Ureter (tissue), 1 donor: ENCODE measurements around the gene AZGP1. TPM values are rescaled to one million over a fixed set of nuclear protein-coding genes. Genes with fewer than 3 reads are reported as not detected.
A peak's percentile ranks its signal among the peaks of the same experiment; 100 is the strongest.
"Not testable (repeated sequence)": the region's sequence is repeated elsewhere in the genome, so short reads cannot be mapped to it uniquely, and the experiment has no call there.

Experiments used
- DNase-seq: peaks from one replicate; pipeline ENCODE4 v3.0.0-alpha.2; 2020; ENCODE audit warnings: low spot score
- total RNA-seq: library from RNA; stranded (reverse); gene quantifications from one replicate; pipeline ENCODE4 v1.2.4, GENCODE V29; 2023
- donor health status: DM: yes; HTN: yes; CAD: no.

AZGP1 gene
- 6.2 TPM for total RNA-seq

DNA sequence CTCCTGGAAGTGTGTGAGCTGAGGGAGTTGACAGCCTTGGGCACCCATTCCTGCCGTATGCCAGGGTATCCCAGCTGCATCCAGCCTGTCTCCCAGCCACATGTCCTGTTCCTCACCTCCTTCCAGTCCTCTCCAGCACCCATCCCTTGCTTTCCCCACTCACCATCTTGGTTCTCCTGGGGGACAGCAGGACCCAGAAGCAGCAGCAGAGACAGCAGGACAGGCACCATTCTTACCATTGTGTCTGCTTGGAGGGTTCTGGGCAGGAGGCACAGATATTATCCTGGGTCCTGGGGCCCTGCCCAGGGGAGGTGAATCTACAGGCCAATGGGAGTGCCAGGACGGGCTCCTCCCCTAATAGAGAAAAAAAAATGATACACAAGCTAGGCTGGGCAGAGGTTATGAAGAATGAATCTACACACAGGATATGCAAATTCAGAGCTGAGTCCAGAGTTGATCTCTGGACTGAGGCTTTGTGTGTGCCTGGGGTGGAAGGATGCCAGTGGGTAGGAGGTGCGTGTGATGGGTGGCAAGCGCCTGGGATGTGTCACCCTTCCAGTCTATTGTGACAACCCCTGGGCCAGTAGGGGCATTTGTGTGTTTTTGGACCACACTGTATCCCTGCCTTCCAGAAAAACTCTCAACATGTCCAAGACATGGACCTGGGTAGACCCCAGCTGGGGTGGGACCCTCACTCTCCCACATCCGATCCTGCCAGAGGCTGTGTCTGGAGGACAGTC lies at the start of gene AZGP1:
Gene AZGP1 (minus strand): TSS at position 250 of the 740 bp plus-strand sequence. CDS start 11 bp downstream, at position 239.
- DNase-seq, result no peak

DNA sequence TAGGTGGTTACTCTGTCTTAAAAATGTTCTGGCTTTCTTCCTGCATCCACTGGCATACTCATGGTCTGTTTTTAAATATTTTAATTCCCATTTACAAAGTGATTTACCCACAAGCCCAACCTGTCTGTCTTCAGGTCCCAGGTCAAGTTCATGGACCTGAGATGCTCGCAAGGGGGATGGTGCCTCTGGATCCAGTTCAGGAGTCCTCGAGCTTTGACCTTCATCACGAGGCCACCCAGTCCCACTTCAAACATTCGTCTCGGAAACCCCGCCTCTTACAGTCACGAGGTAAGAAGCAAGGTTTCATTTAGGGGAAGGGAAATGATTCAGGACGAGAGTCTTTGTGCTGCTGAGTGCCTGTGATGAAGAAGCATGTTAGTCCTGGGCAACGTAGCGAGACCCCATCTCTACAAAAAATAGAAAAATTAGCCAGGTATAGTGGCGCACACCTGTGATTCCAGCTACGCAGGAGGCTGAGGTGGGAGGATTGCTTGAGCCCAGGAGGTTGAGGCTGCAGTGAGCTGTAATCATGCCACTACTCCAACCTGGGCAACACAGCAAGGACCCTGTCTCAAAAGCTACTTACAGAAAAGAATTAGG lies 48.3 kb upstream of the AZGP1 start:
- no peak for DNase-seq

DNA sequence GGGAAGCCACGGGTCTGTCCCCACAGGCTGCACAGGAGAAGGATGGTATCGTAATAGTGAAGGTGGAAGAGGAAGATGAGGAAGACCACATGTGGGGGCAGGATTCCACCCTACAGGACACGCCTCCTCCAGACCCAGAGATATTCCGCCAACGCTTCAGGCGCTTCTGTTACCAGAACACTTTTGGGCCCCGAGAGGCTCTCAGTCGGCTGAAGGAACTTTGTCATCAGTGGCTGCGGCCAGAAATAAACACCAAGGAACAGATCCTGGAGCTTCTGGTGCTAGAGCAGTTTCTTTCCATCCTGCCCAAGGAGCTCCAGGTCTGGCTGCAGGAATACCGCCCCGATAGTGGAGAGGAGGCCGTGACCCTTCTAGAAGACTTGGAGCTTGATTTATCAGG lies 47.7 kb upstream of the AZGP1 start:
- no peak for DNase-seq

DNA sequence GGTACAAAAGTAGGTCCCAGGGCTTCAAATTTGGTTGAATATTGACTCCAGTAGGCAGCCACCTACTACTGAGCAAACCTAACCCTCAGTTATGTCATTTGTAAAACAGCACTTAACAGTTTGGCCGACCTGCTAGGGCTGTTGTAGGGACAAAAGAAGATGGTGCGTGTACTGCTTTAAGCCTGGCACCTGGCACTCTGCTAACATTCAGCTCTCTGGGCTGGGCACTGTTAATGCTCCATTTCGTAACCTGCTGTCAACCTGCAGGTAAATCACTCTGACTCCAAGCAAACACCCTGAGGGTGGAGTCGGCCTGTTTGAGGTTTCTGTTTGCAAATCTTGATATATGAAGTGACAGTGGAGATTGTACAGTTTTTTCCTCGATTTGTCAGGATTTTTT lies 46.8 kb upstream of the AZGP1 start:
- peak; percentile 69 for DNase-seq

DNA sequence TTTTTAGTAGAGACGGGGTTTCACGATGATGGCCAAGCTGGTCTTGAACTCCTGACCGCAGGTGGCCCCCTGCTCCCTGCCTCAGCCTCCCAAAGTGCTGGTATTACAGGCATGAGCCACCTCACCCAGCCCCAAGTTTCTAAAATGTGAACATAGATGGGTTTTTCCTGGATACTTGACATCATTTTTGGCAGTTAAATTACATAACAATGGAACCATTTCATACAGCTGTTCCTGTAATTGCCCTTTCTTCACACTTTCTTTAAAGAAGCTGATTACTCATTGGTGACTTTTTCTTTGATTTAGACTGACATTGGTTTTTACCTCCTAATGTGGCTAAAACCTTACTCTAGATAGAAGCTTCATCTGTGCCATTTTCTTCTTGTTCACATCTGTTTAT lies 45.5 kb upstream of the AZGP1 start:
- DNase-seq, result no peak

DNA sequence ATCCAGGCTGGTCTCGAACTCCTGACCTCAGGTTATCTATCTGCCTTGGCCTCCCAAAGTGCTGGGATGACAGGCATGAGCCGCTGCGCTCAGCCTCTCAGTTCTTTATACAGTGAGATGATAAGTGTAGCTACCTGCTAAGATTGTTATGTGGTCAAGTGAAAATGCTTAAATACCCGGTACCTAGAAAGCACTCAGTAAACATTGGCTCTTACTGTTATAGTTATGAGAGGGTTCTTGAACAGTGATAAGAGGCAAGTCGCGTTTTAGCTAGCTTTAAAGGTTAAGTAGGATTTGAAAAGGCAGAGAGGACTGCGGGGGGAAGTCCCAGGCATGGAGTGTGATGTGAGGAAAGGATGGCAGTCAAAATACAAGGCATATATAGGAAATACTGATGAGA lies 44.1 kb upstream of the AZGP1 start:
- DNase-seq, result no peak

- no peak for DNase-seq
Observed at GRCh38 chr7:100017875-100018274, 42.0 kb upstream of the AZGP1 start.

DNA sequence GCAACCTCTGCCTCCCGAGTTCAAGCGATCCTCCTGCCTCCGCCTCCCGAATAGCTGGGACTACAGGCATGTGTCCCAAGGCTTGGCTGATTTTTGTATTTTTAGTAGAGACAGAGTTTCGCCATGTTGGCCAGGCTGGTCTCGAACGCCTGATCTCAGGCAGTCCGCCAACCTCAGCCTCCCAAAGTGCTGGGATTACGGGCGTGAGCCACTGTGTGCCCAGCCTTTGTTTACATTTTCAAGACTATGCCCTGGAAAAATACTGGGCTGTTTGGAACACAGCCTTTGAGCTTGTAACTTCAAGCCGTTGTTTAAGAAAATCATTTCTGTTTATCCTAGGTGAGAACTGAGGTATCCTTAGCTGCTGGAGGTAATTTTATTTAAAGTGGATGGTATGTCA lies 41.5 kb upstream of the AZGP1 start:
- DNase-seq, result no peak

DNA sequence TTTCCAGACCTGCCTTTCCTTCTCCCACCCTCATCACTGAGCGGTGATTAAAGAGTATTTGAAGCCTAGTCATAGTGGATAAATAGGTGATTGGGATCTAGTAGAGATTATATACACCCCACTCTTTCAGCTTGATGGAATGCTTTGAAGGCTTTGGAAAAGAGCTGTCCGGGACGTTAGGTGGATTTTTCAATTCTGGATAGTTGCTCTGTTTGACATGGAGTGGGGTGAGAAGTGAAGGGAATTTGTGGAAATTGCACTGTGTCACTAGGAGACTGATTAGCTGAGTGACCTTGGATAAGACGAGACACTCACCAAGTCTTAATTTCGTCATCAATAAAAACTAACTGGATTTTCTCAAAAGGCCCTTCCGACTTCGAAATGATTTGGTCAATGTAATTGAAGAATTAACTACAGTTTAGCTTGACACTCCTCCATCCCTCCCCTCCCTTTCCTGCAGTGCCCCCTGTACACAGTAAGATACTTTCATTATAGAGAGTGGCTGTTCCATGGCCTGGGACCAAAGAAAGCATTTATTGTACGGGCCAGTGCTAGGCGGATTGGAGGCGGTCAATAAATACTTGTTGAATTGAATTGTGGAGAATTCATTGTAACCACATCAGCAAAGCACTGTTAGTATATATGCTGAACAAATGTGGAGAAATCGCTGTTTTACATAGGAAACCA lies 40.5 kb upstream of the AZGP1 start:
- no peak for DNase-seq

- DNase-seq, result peak; percentile 89
Observed at GRCh38 chr7:100015232-100016214, 39.7 kb upstream of the AZGP1 start, which contains the start of gene ZKSCAN1. TSS of gene ZKSCAN1 (plus strand) at chr7:100015596. CDS start at chr7:100023507, 7,911 bp downstream.

GRCh38 chr7:100013328-100013676 lies 37.5 kb upstream of the AZGP1 start:
- no peak for DNase-seq

- DNase-seq, result not testable (repeated sequence)
Observed at GRCh38 chr7:100012385-100013327, 36.8 kb upstream of the AZGP1 start.

DNA sequence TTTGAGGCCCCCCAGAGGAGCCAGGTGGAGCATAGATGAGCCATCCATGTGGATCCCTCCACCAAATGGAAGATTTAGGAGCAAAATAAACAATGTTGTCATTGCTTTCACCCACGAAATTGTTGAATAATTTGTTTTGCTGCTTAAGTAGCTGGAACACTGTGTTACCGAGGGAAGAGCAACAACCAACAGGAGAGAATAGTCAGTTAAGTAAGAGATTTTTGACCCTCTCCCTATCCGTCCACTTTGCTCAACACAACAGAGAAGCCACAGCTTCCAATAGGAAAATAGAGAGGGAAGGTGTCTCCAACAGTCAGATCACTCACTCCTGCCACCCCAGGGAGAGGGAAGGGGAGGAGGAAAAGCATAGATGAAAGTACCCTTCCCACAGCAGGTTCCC lies 35.7 kb upstream of the AZGP1 start:
- no peak for DNase-seq

GRCh38 chr7:100010901-100011300 lies 35.1 kb upstream of the AZGP1 start:
- no peak for DNase-seq

DNA sequence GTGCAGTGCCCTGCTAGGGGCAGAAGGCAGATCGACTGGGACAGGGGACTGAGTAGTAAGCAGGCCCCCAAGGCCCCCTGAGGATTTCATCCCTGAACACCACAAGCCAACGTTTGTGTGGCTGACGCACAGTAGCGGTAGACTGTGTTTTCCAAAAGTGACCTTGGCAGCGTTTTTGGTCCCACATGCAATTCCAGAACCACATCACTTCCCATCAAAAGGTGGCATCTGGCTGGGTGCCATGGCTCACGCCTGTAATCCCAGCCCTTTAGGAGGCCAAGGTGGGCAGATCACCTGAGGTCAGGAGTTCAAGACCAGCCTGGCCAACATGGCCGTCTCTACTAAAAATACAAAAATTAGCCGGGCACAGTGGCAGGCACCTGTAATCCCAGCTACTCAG lies 34.1 kb upstream of the AZGP1 start:
- not testable (repeated sequence) for DNase-seq

DNA sequence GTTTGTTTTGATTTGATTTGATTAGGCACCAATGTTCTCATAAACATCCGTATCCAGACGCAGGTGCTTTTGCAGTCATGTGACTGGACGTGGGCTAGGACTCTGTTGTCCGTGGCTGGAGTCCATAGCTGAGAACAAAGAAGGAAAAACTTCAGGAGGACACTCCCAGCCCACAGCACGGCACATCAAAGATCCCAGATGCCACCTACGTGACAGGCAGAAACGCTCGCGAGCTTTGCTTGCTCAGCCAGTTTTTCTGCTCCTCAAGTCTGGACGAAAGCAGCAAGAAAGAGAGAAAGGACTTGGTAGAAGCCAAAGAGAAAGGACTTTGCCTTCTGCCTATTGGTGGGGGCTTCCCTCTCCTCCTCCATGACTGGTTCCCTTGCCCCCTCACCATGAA lies 32.7 kb upstream of the AZGP1 start:
- peak; percentile 72 for DNase-seq

DNA sequence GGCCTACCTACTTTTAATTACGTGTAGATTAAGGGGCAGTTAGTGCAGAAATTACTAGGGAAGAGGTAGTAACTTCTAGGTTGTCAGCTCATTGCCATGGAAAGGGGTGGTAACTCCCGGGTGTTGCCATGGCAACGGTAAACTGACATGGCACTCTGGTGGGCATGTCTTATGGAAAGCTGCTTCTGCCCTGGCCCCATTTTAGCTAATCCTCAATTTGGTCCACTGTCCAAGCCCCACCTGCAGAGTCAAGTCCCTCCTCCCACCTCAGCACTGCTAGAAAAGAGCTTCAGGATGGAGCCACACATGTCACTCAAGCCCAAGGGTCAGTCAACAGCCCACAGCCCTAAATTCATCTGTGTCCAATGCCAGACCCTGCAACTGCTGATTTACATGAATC lies 32.1 kb upstream of the AZGP1 start:
- DNase-seq, result no peak

- no peak for DNase-seq
Observed at GRCh38 chr7:100003711-100004661, 28.2 kb upstream of the AZGP1 start.

GRCh38 chr7:100000239-100000638 lies 24.4 kb upstream of the AZGP1 start:
- DNase-seq, result no peak
